ENCODE measurements around the gene NEGR1.

GRCh38 chr1:71829346-71829745 is 453.0 kb downstream of the NEGR1 start:
- TF ChIP-seq CTCF (IDR thresholded peaks at IDR 0.05 in 2 of 3, conservative IDR thresholded peaks at IDR 0.05 in 1 of 3; ENCODE audit: borderline replicate concordance in 1 of 3, insufficient read depth in 1 of 3, low read depth in 2 of 3, low read length in 2 of 3) (no peak), EZH2phosphoT487 (IDR thresholded peaks at IDR 0.05; ENCODE audit: borderline replicate concordance) (no peak), YY1 (IDR thresholded peaks at IDR 0.05; ENCODE audit: extremely low read depth, insufficient replicate concordance, low read depth, low read length) (no peak), MAX (IDR thresholded peaks at IDR 0.05) (no peak), RAD21 (IDR thresholded peaks at IDR 0.05; ENCODE audit: low read depth) (no peak), POLR2A (IDR thresholded peaks at IDR 0.05; ENCODE audit: borderline replicate concordance, extremely low read depth, insufficient read depth, insufficient read length) (no peak), EZH2 (IDR thresholded peaks at IDR 0.05) (no peak), REST (IDR thresholded peaks at IDR 0.05; ENCODE audit: low read depth) (no peak)
